HG03378 (cell line): ENCODE results near the gene ILF3.
A peak's percentile ranks its signal among the peaks of the same experiment; 100 is the strongest.

Experiments used
- ATAC-seq: cut with Tn5 transposase; IDR thresholded peaks from one replicate; pipeline ENCODE4 v1.9.1; 2021; ENCODE audit warnings: mild to moderate bottlenecking, moderate library complexity; ENCODE audit not compliant: unreplicated experiment

Gene ILF3

GRCh38 chr19:10653732-10654609 lies at the start of gene ILF3:
TSS of gene ILF3 (plus strand) at chr19:10654346. CDS start at chr19:10670606, 16,260 bp downstream.
- ATAC-seq: peak; percentile 65

- peak; percentile 14 for ATAC-seq
Measured at GRCh38 chr19:10604460-10604980, 49.6 kb upstream of the ILF3 start.

- ATAC-seq: no peak
Measured at GRCh38 chr19:10611907-10612306, 42.2 kb upstream of the ILF3 start.

GRCh38 chr19:10612499-10613119 lies 41.5 kb upstream of the ILF3 start:
- ATAC-seq: no peak

- no peak for ATAC-seq
Measured at GRCh38 chr19:10615429-10616023, 38.6 kb upstream of the ILF3 start.

GRCh38 chr19:10617409-10618121 lies 36.6 kb upstream of the ILF3 start:
- no peak for ATAC-seq

GRCh38 chr19:10618846-10619245 lies 35.3 kb upstream of the ILF3 start:
- ATAC-seq: no peak

- no peak for ATAC-seq
Measured at GRCh38 chr19:10620786-10621185, 33.4 kb upstream of the ILF3 start.

- no peak for ATAC-seq
Measured at GRCh38 chr19:10621966-10622365, 32.2 kb upstream of the ILF3 start.

GRCh38 chr19:10624585-10624984 lies 29.6 kb upstream of the ILF3 start:
- ATAC-seq: no peak

GRCh38 chr19:10625003-10625761 lies 29.0 kb upstream of the ILF3 start, which contains the start of gene SLC44A2:
TSS of gene SLC44A2 (plus strand) at chr19:10625553. CDS start at chr19:10625634, 81 bp downstream.
- no peak for ATAC-seq

GRCh38 chr19:10625762-10626138 lies 28.4 kb upstream of the ILF3 start:
- ATAC-seq: no peak

GRCh38 chr19:10631874-10632273 lies 22.3 kb upstream of the ILF3 start:
- no peak for ATAC-seq

GRCh38 chr19:10634430-10634829 lies 19.7 kb upstream of the ILF3 start:
- ATAC-seq: no peak

GRCh38 chr19:10634963-10635362 lies 19.2 kb upstream of the ILF3 start:
- no peak for ATAC-seq

- no peak for ATAC-seq
Measured at GRCh38 chr19:10636304-10636972, 17.7 kb upstream of the ILF3 start.

GRCh38 chr19:10637894-10638293 lies 16.3 kb upstream of the ILF3 start:
- no peak for ATAC-seq

GRCh38 chr19:10639836-10640235 lies 14.3 kb upstream of the ILF3 start:
- no peak for ATAC-seq

- ATAC-seq: no peak
Measured at GRCh38 chr19:10640361-10640760, 13.8 kb upstream of the ILF3 start.

GRCh38 chr19:10641248-10641647 lies 12.9 kb upstream of the ILF3 start:
- no peak for ATAC-seq
